ENCODE data around the gene ABHD1. TPM values are rescaled to one million over a fixed set of nuclear protein-coding genes. Genes with fewer than 3 reads are reported as not detected.

ABHD1 gene
- total and polyA plus RNA-seq, 4 donors = 0.09 to 2.0 (median 0.61) TPM

Other genes with a start within 250 kb of the ABHD1 start
- gene MAPRE3, start 153.2 kb upstream of the ABHD1 start, total RNA-seq = 1 to 10 TPM; 1.0 to 8.1 TPM
- 10 to 100 TPM; 11.5 to 15.8 TPM for gene MAPRE3, start 153.2 kb upstream of the ABHD1 start, polyA plus RNA-seq
- 10 to 100 TPM; 17.1 to 48.4 TPM for gene TMEM214, start 90.8 kb upstream of the ABHD1 start, total RNA-seq
- gene TMEM214, start 90.8 kb upstream of the ABHD1 start, polyA plus RNA-seq = 10 to 100 TPM; 28.3 to 53.4 TPM
- gene AGBL5, start 72.1 kb upstream of the ABHD1 start, total RNA-seq = 1 to 10 TPM; 4.7 to 9.0 TPM
- 1 to 10 TPM; 3.2 to 5.0 TPM for gene AGBL5, start 72.1 kb upstream of the ABHD1 start, polyA plus RNA-seq
- gene OST4, start 52.2 kb upstream of the ABHD1 start, total RNA-seq = 100 to 1,000 TPM in 1 of 2 donors, 10 to 100 TPM in 1; 94.8 to 186 TPM
- 100 to 1,000 TPM; 227 to 377 TPM for gene OST4, start 52.2 kb upstream of the ABHD1 start, polyA plus RNA-seq
- 10 to 100 TPM; 24.8 to 26.1 TPM for gene EMILIN1, start 45.2 kb upstream of the ABHD1 start, total RNA-seq
- gene EMILIN1, start 45.2 kb upstream of the ABHD1 start, polyA plus RNA-seq = 10 to 100 TPM in 1 of 2 donors, 1 to 10 TPM in 1; 3.4 to 23.1 TPM
- gene KHK, start 37.0 kb upstream of the ABHD1 start, total RNA-seq = 100 to 1,000 TPM in 1 of 2 donors, 10 to 100 TPM in 1; 26.1 to 152 TPM
- 100 to 1,000 TPM; 223 to 462 TPM for gene KHK, start 37.0 kb upstream of the ABHD1 start, polyA plus RNA-seq
- gene CGREF1, start 4.7 kb upstream of the ABHD1 start, total RNA-seq = 10 to 100 TPM in 1 of 2 donors, under 1 TPM in 1; 0.98 to 10.3 TPM
- 10 to 100 TPM; 13.0 to 16.1 TPM for gene CGREF1, start 4.7 kb upstream of the ABHD1 start, polyA plus RNA-seq
- 10 to 100 TPM; 21.5 to 81.4 TPM for gene PREB, start 10.8 kb downstream of the ABHD1 start, total RNA-seq
- gene PREB, start 10.8 kb downstream of the ABHD1 start, polyA plus RNA-seq = 10 to 100 TPM; 40.3 to 98.4 TPM
- gene PRR30, start 15.6 kb downstream of the ABHD1 start, total RNA-seq = not detected
- not detected for gene PRR30, start 15.6 kb downstream of the ABHD1 start, polyA plus RNA-seq
- gene TCF23, start 25.2 kb downstream of the ABHD1 start, total RNA-seq = under 1 TPM; under 0.01 to 0.05 TPM
- gene TCF23, start 25.2 kb downstream of the ABHD1 start, polyA plus RNA-seq = under 1 TPM in 1 of 2 donors, not detected in 1; 0.02 TPM
- 10 to 100 TPM; 44.9 to 48.6 TPM for gene ATRAID, start 88.2 kb downstream of the ABHD1 start, total RNA-seq
- 10 to 100 TPM; 49.3 to 77.5 TPM for gene ATRAID, start 88.2 kb downstream of the ABHD1 start, polyA plus RNA-seq
- 100 to 1,000 TPM in 1 of 2 donors, 10 to 100 TPM in 1; 12.5 to 100 TPM for gene SLC5A6, start 88.5 kb downstream of the ABHD1 start, total RNA-seq
- gene SLC5A6, start 88.5 kb downstream of the ABHD1 start, polyA plus RNA-seq = 100 to 1,000 TPM in 1 of 2 donors, 10 to 100 TPM in 1; 46.0 to 217 TPM
- gene CAD, start 93.6 kb downstream of the ABHD1 start, total RNA-seq = 10 to 100 TPM; 18.7 to 23.2 TPM
- 1 to 10 TPM; 6.3 to 8.4 TPM for gene CAD, start 93.6 kb downstream of the ABHD1 start, polyA plus RNA-seq
- not detected for gene SLC30A3, start 139.2 kb downstream of the ABHD1 start, total RNA-seq
- under 1 TPM in 1 of 2 donors, not detected in 1; 0.20 TPM for gene SLC30A3, start 139.2 kb downstream of the ABHD1 start, polyA plus RNA-seq
- gene DNAJC5G, start 151.6 kb downstream of the ABHD1 start, total RNA-seq = not detected
- gene DNAJC5G, start 151.6 kb downstream of the ABHD1 start, polyA plus RNA-seq = not detected
- gene TRIM54, start 158.6 kb downstream of the ABHD1 start, total RNA-seq = not detected
- gene TRIM54, start 158.6 kb downstream of the ABHD1 start, polyA plus RNA-seq = under 1 TPM in 1 of 2 donors, not detected in 1; 0.03 TPM
- gene UCN, start 184.6 kb downstream of the ABHD1 start, total RNA-seq = under 1 TPM in 1 of 2 donors, not detected in 1; 0.25 TPM
- gene UCN, start 184.6 kb downstream of the ABHD1 start, polyA plus RNA-seq = under 1 TPM; 0.42 to 0.83 TPM
- 10 to 100 TPM; 13.9 to 29.6 TPM for gene MPV17, start 199.3 kb downstream of the ABHD1 start, total RNA-seq
- gene MPV17, start 199.3 kb downstream of the ABHD1 start, polyA plus RNA-seq = 10 to 100 TPM; 17.7 to 26.0 TPM
- 10 to 100 TPM; 16.4 to 20.6 TPM for gene GTF3C2, start 232.9 kb downstream of the ABHD1 start, total RNA-seq
- gene GTF3C2, start 232.9 kb downstream of the ABHD1 start, polyA plus RNA-seq = 10 to 100 TPM in 1 of 2 donors, 1 to 10 TPM in 1; 9.7 to 13.0 TPM
- gene EIF2B4, start 246.5 kb downstream of the ABHD1 start, total RNA-seq = 10 to 100 TPM; 10.5 to 18.9 TPM
- gene EIF2B4, start 246.5 kb downstream of the ABHD1 start, polyA plus RNA-seq = 10 to 100 TPM; 22.6 to 25.8 TPM
- 10 to 100 TPM; 53.7 to 65.3 TPM for gene SNX17, start 246.8 kb downstream of the ABHD1 start, total RNA-seq
- gene SNX17, start 246.8 kb downstream of the ABHD1 start, polyA plus RNA-seq = 10 to 100 TPM; 57.7 to 60.5 TPM